ENCODE measurements around the gene MMP24.

The MMP24 gene

GRCh38 chr20:35301426-35301825, 74.9 kb downstream of the MMP24 start:
- Histone ChIP-seq H3K27ac (ENCODE audit: low read length) (no peak overlapping the region), H3K4me1 (ENCODE audit: control insufficient read depth, low read depth, low read length) (peaks cover 8% of the 10 kb centered on the region), H3K4me3 (ENCODE audit: low read length) (no peak overlapping the region), H3K27me3 (ENCODE audit: control insufficient read depth, insufficient read depth, low read length) (no peaks in the 10 kb centered on the region), H3K9me3 (ENCODE audit: control insufficient read depth, low read depth, low read length) (no peaks in the 10 kb centered on the region), H3K36me3 (ENCODE audit: control insufficient read depth, low read depth, low read length) (no peaks in the 10 kb centered on the region), H3K9ac (ENCODE audit: low read length) (no peak overlapping the region)

- peaks cover 8% of the 10 kb centered on the region for H3K4me1 ChIP-seq (ENCODE audit: control insufficient read depth, low read depth, low read length)
- no peak overlapping the region for H3K9ac ChIP-seq (ENCODE audit: low read length)
- no peak overlapping the region for H3K27ac ChIP-seq (ENCODE audit: low read length)
These were observed 76.2 kb downstream of the MMP24 start for GRCh38 chr20:35302421-35303335.

GRCh38 chr20:35303382-35303734, 76.9 kb downstream of the MMP24 start:
- H3K27me3 ChIP-seq (ENCODE audit: control insufficient read depth, insufficient read depth, low read length) = no peaks in the 10 kb centered on the region
- H3K4me3 ChIP-seq (ENCODE audit: low read length) = no peak overlapping the region
- no peak overlapping the region for H3K9ac ChIP-seq (ENCODE audit: low read length)
- H3K4me1 ChIP-seq (ENCODE audit: control insufficient read depth, low read depth, low read length) = peaks cover 8% of the 10 kb centered on the region
- no peaks in the 10 kb centered on the region for H3K36me3 ChIP-seq (ENCODE audit: control insufficient read depth, low read depth, low read length)
- H3K27ac ChIP-seq (ENCODE audit: low read length) = no peak overlapping the region
- H3K9me3 ChIP-seq (ENCODE audit: control insufficient read depth, low read depth, low read length) = no peaks in the 10 kb centered on the region

More at GRCh38 chr20:35302421-35303335, 76.2 kb downstream of the MMP24 start:
- Histone ChIP-seq H3K4me3 (ENCODE audit: low read length) (no peak overlapping the region), H3K27me3 (ENCODE audit: control insufficient read depth, insufficient read depth, low read length) (no peaks in the 10 kb centered on the region), H3K36me3 (ENCODE audit: control insufficient read depth, low read depth, low read length) (no peaks in the 10 kb centered on the region), H3K9me3 (ENCODE audit: control insufficient read depth, low read depth, low read length) (no peaks in the 10 kb centered on the region)

GRCh38 chr20:35303735-35304491, 77.4 kb downstream of the MMP24 start:
- H3K4me1 ChIP-seq (ENCODE audit: control insufficient read depth, low read depth, low read length) = peaks cover 8% of the 10 kb centered on the region
- H3K27ac ChIP-seq (ENCODE audit: low read length) = no peak overlapping the region
- H3K9me3 ChIP-seq (ENCODE audit: control insufficient read depth, low read depth, low read length) = no peaks in the 10 kb centered on the region
- H3K27me3 ChIP-seq (ENCODE audit: control insufficient read depth, insufficient read depth, low read length) = no peaks in the 10 kb centered on the region
- no peak overlapping the region for H3K9ac ChIP-seq (ENCODE audit: low read length)
- H3K36me3 ChIP-seq (ENCODE audit: control insufficient read depth, low read depth, low read length) = no peaks in the 10 kb centered on the region
- peak overlapping the region; percentile 20 for H3K4me3 ChIP-seq (ENCODE audit: low read length)

- Histone ChIP-seq H3K4me3 (ENCODE audit: low read length) (no peak overlapping the region), H3K4me1 (ENCODE audit: control insufficient read depth, low read depth, low read length) (peaks cover 8% of the 10 kb centered on the region), H3K9ac (ENCODE audit: low read length) (no peak overlapping the region), H3K27ac (ENCODE audit: low read length) (no peak overlapping the region), H3K36me3 (ENCODE audit: control insufficient read depth, low read depth, low read length) (no peaks in the 10 kb centered on the region), H3K9me3 (ENCODE audit: control insufficient read depth, low read depth, low read length) (no peaks in the 10 kb centered on the region), H3K27me3 (ENCODE audit: control insufficient read depth, insufficient read depth, low read length) (no peaks in the 10 kb centered on the region)
These were observed 78.5 kb downstream of the MMP24 start for GRCh38 chr20:35304956-35305355.

- Histone ChIP-seq H3K36me3 (ENCODE audit: control insufficient read depth, low read depth, low read length) (no peaks in the 10 kb centered on the region), H3K27ac (ENCODE audit: low read length) (no peak overlapping the region), H3K9ac (ENCODE audit: low read length) (no peak overlapping the region), H3K27me3 (ENCODE audit: control insufficient read depth, insufficient read depth, low read length) (no peaks in the 10 kb centered on the region), H3K9me3 (ENCODE audit: control insufficient read depth, low read depth, low read length) (no peaks in the 10 kb centered on the region), H3K4me1 (ENCODE audit: control insufficient read depth, low read depth, low read length) (peaks cover 8% of the 10 kb centered on the region), H3K4me3 (ENCODE audit: low read length) (no peak overlapping the region)
These were observed 79.4 kb downstream of the MMP24 start for GRCh38 chr20:35305682-35306556.

GRCh38 chr20:35306931-35307517, 80.5 kb downstream of the MMP24 start:
- Histone ChIP-seq H3K27ac (ENCODE audit: low read length) (no peak overlapping the region), H3K9ac (ENCODE audit: low read length) (no peak overlapping the region), H3K4me3 (ENCODE audit: low read length) (no peak overlapping the region), H3K36me3 (ENCODE audit: control insufficient read depth, low read depth, low read length) (no peaks in the 10 kb centered on the region), H3K4me1 (ENCODE audit: control insufficient read depth, low read depth, low read length) (peaks cover 14% of the 10 kb centered on the region), H3K27me3 (ENCODE audit: control insufficient read depth, insufficient read depth, low read length) (no peaks in the 10 kb centered on the region), H3K9me3 (ENCODE audit: control insufficient read depth, low read depth, low read length) (no peaks in the 10 kb centered on the region)

- H3K9ac ChIP-seq (ENCODE audit: low read length) = no peak overlapping the region
- no peak overlapping the region for H3K27ac ChIP-seq (ENCODE audit: low read length)
- H3K36me3 ChIP-seq (ENCODE audit: control insufficient read depth, low read depth, low read length) = no peaks in the 10 kb centered on the region
These were observed 81.5 kb downstream of the MMP24 start for GRCh38 chr20:35307666-35308653.

GRCh38 chr20:35311409-35311808, 84.9 kb downstream of the MMP24 start:
- H3K27ac ChIP-seq (ENCODE audit: low read length) = no peak overlapping the region

More at GRCh38 chr20:35307666-35308653, 81.5 kb downstream of the MMP24 start:
- no peaks in the 10 kb centered on the region for H3K9me3 ChIP-seq (ENCODE audit: control insufficient read depth, low read depth, low read length)
- H3K4me1 ChIP-seq (ENCODE audit: control insufficient read depth, low read depth, low read length) = peaks cover 21% of the 10 kb centered on the region
- H3K4me3 ChIP-seq (ENCODE audit: low read length) = no peak overlapping the region
- H3K27me3 ChIP-seq (ENCODE audit: control insufficient read depth, insufficient read depth, low read length) = no peaks in the 10 kb centered on the region

GRCh38 chr20:35311822-35312221, 85.3 kb downstream of the MMP24 start:
- Histone ChIP-seq H3K9me3 (ENCODE audit: control insufficient read depth, low read depth, low read length) (no peaks in the 10 kb centered on the region), H3K27ac (ENCODE audit: low read length) (no peak overlapping the region), H3K4me1 (ENCODE audit: control insufficient read depth, low read depth, low read length) (peaks cover 13% of the 10 kb centered on the region), H3K36me3 (ENCODE audit: control insufficient read depth, low read depth, low read length) (no peaks in the 10 kb centered on the region), H3K4me3 (ENCODE audit: low read length) (no peak overlapping the region), H3K9ac (ENCODE audit: low read length) (no peak overlapping the region), H3K27me3 (ENCODE audit: control insufficient read depth, insufficient read depth, low read length) (no peaks in the 10 kb centered on the region)

More at GRCh38 chr20:35311409-35311808, 84.9 kb downstream of the MMP24 start:
- Histone ChIP-seq H3K4me3 (ENCODE audit: low read length) (no peak overlapping the region), H3K36me3 (ENCODE audit: control insufficient read depth, low read depth, low read length) (no peaks in the 10 kb centered on the region), H3K4me1 (ENCODE audit: control insufficient read depth, low read depth, low read length) (peaks cover 13% of the 10 kb centered on the region), H3K9me3 (ENCODE audit: control insufficient read depth, low read depth, low read length) (no peaks in the 10 kb centered on the region), H3K9ac (ENCODE audit: low read length) (no peak overlapping the region), H3K27me3 (ENCODE audit: control insufficient read depth, insufficient read depth, low read length) (no peaks in the 10 kb centered on the region)

All from iPS-18a (cell line).